ENCODE results near the gene ZNF333.
"Not testable (repeated sequence)": the region's sequence is repeated elsewhere in the genome, so short reads cannot be mapped to it uniquely, and the experiment has no call there.

The ZNF333 gene

GRCh38 chr19:14700711-14701375 is 11.0 kb downstream of the ZNF333 start:
- DNase-seq = no peak

GRCh38 chr19:14703833-14704232 is 14.0 kb downstream of the ZNF333 start:
- DNase-seq = no peak

GRCh38 chr19:14704450-14704849 is 14.6 kb downstream of the ZNF333 start:
- DNase-seq = no peak

- DNase-seq = no peak
These were observed 26.0 kb downstream of the ZNF333 start for GRCh38 chr19:14715841-14716240.

- DNase-seq = no peak
These were observed 28.8 kb downstream of the ZNF333 start for GRCh38 chr19:14718522-14719116.

- no peak for DNase-seq
These were observed 29.3 kb downstream of the ZNF333 start for GRCh38 chr19:14719162-14719561.

GRCh38 chr19:14722127-14722526 is 32.3 kb downstream of the ZNF333 start:
- no peak for DNase-seq

GRCh38 chr19:14728595-14728994 is 38.7 kb downstream of the ZNF333 start:
- DNase-seq = no peak

- DNase-seq = no peak
These were observed 41.4 kb downstream of the ZNF333 start for GRCh38 chr19:14731200-14731599.

GRCh38 chr19:14732510-14732909 is 42.7 kb downstream of the ZNF333 start:
- DNase-seq = no peak

- no peak for DNase-seq
These were observed 43.7 kb downstream of the ZNF333 start for GRCh38 chr19:14733574-14733973.

GRCh38 chr19:14735915-14736314 is 46.1 kb downstream of the ZNF333 start:
- DNase-seq = no peak

GRCh38 chr19:14746886-14747285 is 57.0 kb downstream of the ZNF333 start:
- no peak for DNase-seq

GRCh38 chr19:14748601-14749000 is 58.8 kb downstream of the ZNF333 start:
- no peak for DNase-seq

GRCh38 chr19:14758816-14759215 is 69.0 kb downstream of the ZNF333 start:
- peak; percentile 52 to 73 for DNase-seq

GRCh38 chr19:14761607-14762006 is 71.8 kb downstream of the ZNF333 start:
- no peak for DNase-seq

- DNase-seq = no peak
These were observed 72.3 kb downstream of the ZNF333 start for GRCh38 chr19:14762111-14762510.

- DNase-seq = no peak
These were observed 73.8 kb downstream of the ZNF333 start for GRCh38 chr19:14763497-14764145.

GRCh38 chr19:14764401-14764800 is 74.6 kb downstream of the ZNF333 start:
- no peak for DNase-seq

GRCh38 chr19:14765403-14765802 is 75.6 kb downstream of the ZNF333 start:
- not testable (repeated sequence) for DNase-seq

GRCh38 chr19:14765841-14766240 is 76.0 kb downstream of the ZNF333 start:
- DNase-seq = not testable (repeated sequence)

GRCh38 chr19:14767466-14767971 is 77.7 kb downstream of the ZNF333 start:
- no peak for DNase-seq

- no peak for DNase-seq
These were observed 78.2 kb downstream of the ZNF333 start for GRCh38 chr19:14768001-14768400.

- no peak for DNase-seq
These were observed 79.4 kb downstream of the ZNF333 start for GRCh38 chr19:14769201-14769600.
